Frontal cortex (tissue), 4 donors: ENCODE data around the gene MRPL4. TPM values are rescaled to one million over a fixed set of nuclear protein-coding genes. Genes with fewer than 3 reads are reported as not detected.

Experiments
- DNase-seq, 2 donors: peaks; one replicate each; pipeline ENCODE4 v3.0.0; 2012; ENCODE audit warnings: low spot score in 2 of 2
- FAIRE-seq: peaks from 2 replicates; lab custom pipeline; 2012; peaks lifted over from hg19 to GRCh38; lab: Jason Lieb, UNC
- total RNA-seq: library from RNA; depleted of rRNA; stranded (reverse); fragments of >200 nt; gene quantifications from one replicate; pipeline ENCODE4 v1.2.3, GENCODE V29; 2014
- donor health status: control.
- donor health status: control.
- donor health status: control.

The MRPL4 gene
- total RNA-seq, 1 donor from 2014 or later = 10.2 TPM

GRCh38 chr19:10284065-10284959 is 32.3 kb downstream of the MRPL4 start:
- no peak for FAIRE-seq

GRCh38 chr19:10284960-10285278 is 32.9 kb downstream of the MRPL4 start:
- DNase-seq = no peak
- no peak for FAIRE-seq

More at GRCh38 chr19:10284065-10284959, 32.3 kb downstream of the MRPL4 start:
- no peak for DNase-seq

GRCh38 chr19:10285393-10285792 is 33.4 kb downstream of the MRPL4 start:
- no peak for FAIRE-seq
- no peak for DNase-seq

GRCh38 chr19:10286803-10287737 is 35.1 kb downstream of the MRPL4 start, which contains the start of gene ICAM4:
Gene ICAM4, plus strand, starts transcription at chr19:10286955. Its CDS starts 58 bp downstream, at chr19:10287013.
- no peak for FAIRE-seq
- DNase-seq = no peak

GRCh38 chr19:10288662-10289166 is 36.7 kb downstream of the MRPL4 start:
- DNase-seq (no peak), FAIRE-seq (no peak)

- FAIRE-seq = no peak
- no peak for DNase-seq
Measured at GRCh38 chr19:10289167-10289835, 37.3 kb downstream of the MRPL4 start.

- FAIRE-seq = no peak
- DNase-seq = no peak
Measured at GRCh38 chr19:10289836-10290356, 37.9 kb downstream of the MRPL4 start, which contains the start of gene ICAM5. Gene ICAM5, plus strand, starts transcription at chr19:10289952. Its CDS starts 92 bp downstream, at chr19:10290044.

- DNase-seq = no peak
- no peak for FAIRE-seq
Measured at GRCh38 chr19:10290357-10290875, 38.4 kb downstream of the MRPL4 start.

- DNase-seq = no peak
- FAIRE-seq = no peak
Measured at GRCh38 chr19:10290876-10291553, 39.0 kb downstream of the MRPL4 start.

- FAIRE-seq = no peak
- DNase-seq = no peak
Measured at GRCh38 chr19:10291554-10292205, 39.7 kb downstream of the MRPL4 start.

- FAIRE-seq (no peak), DNase-seq (peak in 1 of 2 donors; percentile 71)
Measured at GRCh38 chr19:10292206-10292788, 40.3 kb downstream of the MRPL4 start.

GRCh38 chr19:10292789-10293636 is 41.0 kb downstream of the MRPL4 start:
- no peak for DNase-seq
- no peak for FAIRE-seq

- FAIRE-seq (no peak), DNase-seq (no peak)
Measured at GRCh38 chr19:10293637-10294367, 41.8 kb downstream of the MRPL4 start.

- DNase-seq = no peak
- no peak for FAIRE-seq
Measured at GRCh38 chr19:10294368-10294697, 42.3 kb downstream of the MRPL4 start.

- DNase-seq (no peak), FAIRE-seq (no peak)
Measured at GRCh38 chr19:10295305-10295846, 43.4 kb downstream of the MRPL4 start.
